ENCODE measurements around the gene EVX1.

EVX1 gene

GRCh38 chr7:27249724-27250556 is 7.3 kb downstream of the EVX1 start:
- H3K27ac ChIP-seq = no peak overlapping the region
- TF ChIP-seq CTCF (IDR thresholded peaks at IDR 0.05; ENCODE audit: low read depth, low read length) = no peak
- H3K27me3 ChIP-seq (ENCODE audit: insufficient read depth, low read depth, severe bottlenecking) = peaks cover 91% of the 10 kb centered on the region
- peaks cover 5% of the 10 kb centered on the region for H3K9me3 ChIP-seq (ENCODE audit: severe bottlenecking)
- no peak for DNase-seq
- no peak overlapping the region for H3K4me3 ChIP-seq (ENCODE audit: low read depth, low read length)
- H3K36me3 ChIP-seq = no peaks in the 10 kb centered on the region

GRCh38 chr7:27250557-27251070 is 8.0 kb downstream of the EVX1 start:
- H3K4me3 ChIP-seq (ENCODE audit: low read depth, low read length) = no peak overlapping the region
- H3K36me3 ChIP-seq = no peaks in the 10 kb centered on the region
- H3K27me3 ChIP-seq (ENCODE audit: insufficient read depth, low read depth, severe bottlenecking) = peaks cover 87% of the 10 kb centered on the region
- H3K9me3 ChIP-seq (ENCODE audit: severe bottlenecking) = peaks cover 5% of the 10 kb centered on the region
- H3K27ac ChIP-seq = no peak overlapping the region
- TF ChIP-seq CTCF (IDR thresholded peaks at IDR 0.05; ENCODE audit: low read depth, low read length) = no peak
- no peak for DNase-seq

GRCh38 chr7:27251136-27251651 is 8.6 kb downstream of the EVX1 start:
- no peaks in the 10 kb centered on the region for H3K36me3 ChIP-seq
- no peak for TF ChIP-seq CTCF (IDR thresholded peaks at IDR 0.05; ENCODE audit: low read depth, low read length)
- H3K27ac ChIP-seq = no peak overlapping the region
- H3K27me3 ChIP-seq (ENCODE audit: insufficient read depth, low read depth, severe bottlenecking) = peaks cover 82% of the 10 kb centered on the region
- no peak for DNase-seq
- H3K9me3 ChIP-seq (ENCODE audit: severe bottlenecking) = peaks cover 5% of the 10 kb centered on the region
- H3K4me3 ChIP-seq (ENCODE audit: low read depth, low read length) = no peak overlapping the region

DNA sequence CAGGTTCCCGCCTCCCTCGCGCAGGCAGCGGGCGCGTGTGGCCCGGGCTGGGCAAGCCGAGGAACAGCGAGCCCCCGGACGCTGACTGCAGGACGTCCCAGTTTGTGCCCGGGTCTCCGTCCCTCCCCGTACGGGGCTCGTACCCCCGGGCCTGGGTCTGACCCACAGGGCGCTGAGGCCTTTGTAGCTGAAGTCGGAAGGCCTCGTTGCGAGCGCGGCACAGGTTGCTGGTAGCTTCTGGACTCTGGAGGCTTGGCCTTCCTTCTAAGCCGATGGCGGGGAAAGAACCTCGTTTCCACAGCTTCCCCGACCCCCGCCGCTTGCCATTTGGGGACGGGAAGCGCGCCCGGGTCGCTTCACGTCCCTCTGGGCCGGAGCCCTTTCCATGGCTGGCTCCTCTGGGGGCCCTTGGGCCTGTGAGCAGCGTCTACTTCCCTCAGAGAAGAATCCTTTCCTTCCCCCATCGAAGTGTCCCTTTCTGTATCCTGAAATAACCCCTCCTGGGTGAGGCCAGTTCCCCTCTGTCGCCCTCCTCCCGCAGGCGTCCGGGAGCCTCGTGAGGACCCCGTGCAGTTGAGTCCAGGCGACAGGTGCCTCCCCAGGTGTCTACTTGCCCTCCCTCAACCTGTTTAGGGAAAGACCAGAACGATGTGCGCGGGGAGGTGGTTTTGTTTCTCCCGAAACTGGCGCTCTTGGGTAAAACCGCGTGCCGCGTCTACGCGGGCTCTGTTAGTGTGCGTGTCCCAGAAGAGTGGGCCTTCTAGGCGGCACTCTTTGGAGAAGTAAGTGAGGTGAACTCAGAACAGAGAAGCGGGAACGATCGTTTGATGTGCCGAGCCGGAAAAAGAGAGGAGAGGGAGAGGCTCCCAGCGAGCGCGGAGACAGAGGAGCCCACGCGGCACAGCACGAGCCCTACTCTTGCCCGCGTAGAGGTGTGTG is 9.3 kb downstream of the EVX1 start:
- H3K27ac ChIP-seq = no peak overlapping the region
- no peaks in the 10 kb centered on the region for H3K36me3 ChIP-seq
- peaks cover 82% of the 10 kb centered on the region for H3K27me3 ChIP-seq (ENCODE audit: insufficient read depth, low read depth, severe bottlenecking)
- H3K4me3 ChIP-seq (ENCODE audit: low read depth, low read length) = no peak overlapping the region
- DNase-seq = no peak
- no peak for TF ChIP-seq CTCF (IDR thresholded peaks at IDR 0.05; ENCODE audit: low read depth, low read length)
- H3K9me3 ChIP-seq (ENCODE audit: severe bottlenecking) = peaks cover 5% of the 10 kb centered on the region

DNA sequence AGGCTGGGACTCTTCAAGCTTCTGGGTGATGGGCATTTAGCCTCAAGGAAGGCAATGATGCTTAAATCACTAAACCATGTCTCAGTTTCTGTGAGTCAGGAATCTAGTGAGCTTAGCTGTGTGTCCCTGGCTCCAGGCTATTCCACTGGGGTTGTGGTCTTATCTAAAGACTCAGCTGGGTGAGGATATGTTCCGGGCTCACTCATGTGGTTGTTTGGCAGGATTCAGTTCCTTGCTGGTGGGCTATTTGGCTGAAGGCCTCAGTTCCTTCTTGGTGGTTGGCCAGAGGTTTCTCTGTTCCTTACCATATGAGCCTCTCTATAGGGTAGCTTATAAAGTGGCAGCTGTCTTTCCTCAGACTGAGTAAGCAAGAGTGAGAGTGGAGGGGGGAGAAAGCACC is 12.0 kb downstream of the EVX1 start:
- no peak for DNase-seq
- peaks cover 77% of the 10 kb centered on the region for H3K27me3 ChIP-seq (ENCODE audit: insufficient read depth, low read depth, severe bottlenecking)
- no peak overlapping the region for H3K4me3 ChIP-seq (ENCODE audit: low read depth, low read length)
- TF ChIP-seq CTCF (IDR thresholded peaks at IDR 0.05; ENCODE audit: low read depth, low read length) = no peak
- H3K36me3 ChIP-seq = no peaks in the 10 kb centered on the region
- H3K9me3 ChIP-seq (ENCODE audit: severe bottlenecking) = peaks cover 7% of the 10 kb centered on the region
- no peak overlapping the region for H3K27ac ChIP-seq

Data from WERI-Rb-1 (cell line).